HG03354 (cell line): Measurements from ENCODE around the gene BASP1.

Experiments
- ATAC-seq: cut with Tn5 transposase; IDR thresholded peaks from one replicate; pipeline ENCODE4 v1.9.1; 2021; ENCODE audit warnings: mild to moderate bottlenecking; ENCODE audit not compliant: unreplicated experiment, poor library complexity, severe bottlenecking

Gene BASP1

GRCh38 chr5:17220469-17220868 is 3.0 kb downstream of the BASP1 start:
- no peak for ATAC-seq

- ATAC-seq, result peak; percentile 11
These were observed 4.6 kb downstream of the BASP1 start for GRCh38 chr5:17221843-17222636.

DNA sequence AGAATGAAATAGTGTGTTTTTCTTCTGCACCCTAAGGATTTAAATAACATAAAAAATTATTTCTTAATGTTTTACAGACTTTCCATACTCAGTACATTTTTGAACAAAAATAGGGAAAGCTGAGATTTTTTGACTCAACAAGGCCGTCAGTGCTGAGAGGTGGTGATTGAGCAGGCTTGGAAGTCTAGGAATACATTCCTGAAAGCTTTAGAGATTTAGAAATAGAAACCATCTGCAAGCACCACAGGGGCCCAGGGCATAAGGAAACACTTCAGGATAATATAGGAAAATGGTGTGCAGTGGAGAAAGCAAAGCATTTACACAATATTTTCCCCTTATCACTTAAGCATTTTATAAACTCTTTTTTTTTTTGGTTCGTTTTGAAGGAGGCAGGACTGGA is 5.2 kb downstream of the BASP1 start:
- ATAC-seq, result no peak

GRCh38 chr5:17223367-17224185 is 6.1 kb downstream of the BASP1 start:
- ATAC-seq, result peak; percentile 30

DNA sequence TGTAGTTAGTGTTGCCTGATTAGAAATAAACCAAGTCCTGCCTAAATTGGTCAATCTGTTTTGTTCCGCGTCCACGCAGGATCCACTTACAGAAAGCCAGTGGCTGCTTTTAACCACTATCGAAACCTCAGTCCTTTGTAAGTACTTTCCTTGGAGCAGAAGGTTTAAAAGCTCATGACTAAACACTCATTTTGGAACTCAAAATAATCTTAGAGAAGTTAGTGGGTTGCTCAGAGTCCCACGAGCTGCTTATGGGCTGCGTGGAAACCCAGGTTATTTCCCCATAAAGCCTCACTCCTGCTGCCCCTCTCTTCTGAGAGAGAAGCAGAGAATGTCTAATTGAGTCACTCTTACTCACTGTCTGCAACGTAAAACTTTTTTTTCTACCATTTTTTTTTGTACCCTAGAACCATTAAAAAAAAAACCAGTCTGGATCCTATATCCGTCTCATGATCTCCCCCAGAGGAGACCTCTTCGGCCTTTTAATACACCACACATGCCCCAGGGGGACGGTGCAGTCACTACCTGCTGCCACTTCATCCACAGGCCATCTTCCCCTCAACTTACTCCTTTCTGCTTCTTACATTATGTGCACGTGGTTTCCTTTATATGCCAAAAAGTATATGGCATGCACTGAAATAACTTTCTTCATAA is 7.6 kb downstream of the BASP1 start:
- peak; percentile 59 for ATAC-seq

- no peak for ATAC-seq
These were observed 8.1 kb downstream of the BASP1 start for GRCh38 chr5:17225520-17225919.

DNA sequence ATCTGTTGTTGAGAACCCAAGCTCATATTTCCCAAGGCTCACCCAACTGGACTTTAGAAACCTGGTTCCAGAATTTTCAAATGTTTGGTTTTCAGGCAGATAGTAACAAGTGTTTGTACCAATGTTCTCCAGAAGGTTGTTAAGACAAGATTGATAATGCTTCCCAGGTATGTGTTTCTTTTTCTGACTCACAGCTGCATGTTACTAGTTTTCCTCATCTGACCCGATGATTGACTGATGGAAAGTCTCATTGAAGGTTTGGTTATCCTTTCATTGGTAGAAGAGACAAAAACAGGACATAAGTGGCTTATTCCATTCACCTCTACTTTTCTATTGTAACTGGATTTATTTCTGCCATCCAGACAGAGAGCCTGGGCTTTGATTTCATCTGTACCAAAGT is 10.4 kb downstream of the BASP1 start:
- ATAC-seq, result no peak

DNA sequence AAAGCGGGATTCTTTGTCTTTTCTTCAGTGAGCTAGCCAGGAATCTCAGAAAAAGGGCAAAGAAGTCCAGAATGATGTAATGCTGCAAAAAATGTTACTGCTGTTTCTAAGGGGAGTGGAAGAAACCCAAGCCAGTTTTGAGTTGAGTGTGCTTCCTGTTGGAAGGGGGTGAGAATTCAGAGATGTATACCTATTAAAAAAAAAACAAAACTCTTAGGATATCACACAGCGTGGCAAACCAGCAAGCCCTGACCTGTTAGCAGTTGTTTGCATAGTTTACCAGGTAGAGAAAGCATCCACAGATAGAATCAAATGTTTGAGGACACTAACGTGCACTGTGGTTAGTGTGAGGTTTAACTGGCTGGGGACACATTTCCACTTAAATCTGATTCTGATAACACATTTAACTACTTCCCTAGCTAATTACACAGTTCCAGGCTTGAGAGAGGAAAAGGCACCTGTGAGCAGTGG is 11.4 kb downstream of the BASP1 start:
- ATAC-seq, result peak; percentile 68

- ATAC-seq, result peak; percentile 32
These were observed 11.9 kb downstream of the BASP1 start for GRCh38 chr5:17229313-17229712.

GRCh38 chr5:17230191-17230590 is 12.8 kb downstream of the BASP1 start:
- ATAC-seq, result no peak

GRCh38 chr5:17230808-17231525 is 13.5 kb downstream of the BASP1 start:
- no peak for ATAC-seq

GRCh38 chr5:17232405-17232804 is 15.0 kb downstream of the BASP1 start:
- ATAC-seq, result no peak

GRCh38 chr5:17233488-17233887 is 16.1 kb downstream of the BASP1 start:
- no peak for ATAC-seq

DNA sequence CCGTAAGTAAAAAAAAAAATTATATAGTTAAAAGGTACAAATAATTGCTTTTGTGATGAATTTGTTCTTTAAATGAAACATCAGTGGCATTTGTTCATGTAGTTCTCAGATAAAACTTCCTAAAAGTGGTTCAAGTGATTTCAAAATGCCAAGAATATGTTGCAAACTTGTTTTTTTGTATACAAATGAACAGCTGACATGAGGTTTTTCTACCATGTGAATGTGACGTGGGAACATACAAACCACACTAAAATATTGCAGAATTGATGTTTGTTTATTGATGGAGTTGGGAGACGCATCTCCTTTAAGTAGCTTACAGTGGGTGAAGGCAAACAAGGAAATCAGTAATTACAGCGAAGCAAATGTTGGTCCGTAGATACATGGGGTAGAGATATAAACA is 16.9 kb downstream of the BASP1 start:
- ATAC-seq, result no peak

DNA sequence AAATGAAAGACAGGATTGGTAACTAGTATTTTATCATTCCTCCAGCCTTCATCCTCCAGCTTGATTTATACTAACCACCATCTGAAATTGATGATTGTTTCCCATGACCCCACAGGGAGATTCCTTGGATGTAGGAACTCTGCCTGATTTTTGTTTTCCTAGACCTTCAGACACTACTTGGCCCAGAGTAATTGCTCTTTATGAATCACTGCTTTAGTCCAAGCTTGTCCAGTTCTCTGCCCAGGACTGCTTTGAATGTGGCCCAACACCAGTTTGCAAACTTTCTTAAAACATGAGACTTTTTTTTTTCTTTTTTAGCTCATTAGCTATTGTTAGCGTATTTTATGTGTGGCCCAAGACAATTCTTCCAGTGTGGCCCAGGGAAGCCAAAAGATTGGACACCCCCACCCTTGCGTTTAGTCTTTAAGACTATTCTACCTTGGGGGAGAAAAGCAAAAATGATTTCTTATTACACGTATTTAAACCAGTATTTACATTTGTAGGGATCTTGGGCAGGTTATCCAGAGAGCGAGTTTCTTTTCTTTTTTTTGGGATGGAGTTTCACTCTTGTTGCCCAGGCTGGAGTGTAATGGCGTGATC is 18.4 kb downstream of the BASP1 start:
- no peak for ATAC-seq

- ATAC-seq, result no peak
These were observed 21.1 kb downstream of the BASP1 start for GRCh38 chr5:17238521-17239041.

- ATAC-seq, result no peak
These were observed 22.5 kb downstream of the BASP1 start for GRCh38 chr5:17239953-17240352.

DNA sequence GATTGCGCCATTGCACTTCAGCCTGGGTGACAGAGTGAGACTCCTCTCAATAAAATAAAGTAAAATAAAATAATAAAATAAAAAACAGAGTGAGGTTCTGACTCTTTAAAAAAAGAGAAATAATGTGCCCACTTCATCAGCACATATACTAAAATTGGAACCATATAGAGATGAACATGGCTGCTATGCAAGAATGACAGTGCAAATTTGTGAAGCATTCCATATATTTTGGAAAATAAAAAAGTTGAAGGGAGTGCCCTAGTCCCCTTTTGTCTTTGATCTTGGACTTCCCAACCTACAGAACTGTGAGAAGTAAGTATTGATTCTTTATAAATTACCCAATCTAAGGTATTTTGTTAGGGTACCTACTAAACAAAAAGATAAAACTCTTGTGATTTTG is 23.1 kb downstream of the BASP1 start:
- ATAC-seq, result no peak

GRCh38 chr5:17241635-17242034 is 24.2 kb downstream of the BASP1 start:
- ATAC-seq, result no peak
